CD4-positive, alpha-beta T cell treated with Interleukin-21 for 1 hour (primary cell): ENCODE data around the gene RPL5.
A peak's percentile ranks its signal among the peaks of the same experiment; 100 is the strongest.

Experiments used
- DNase-seq: peaks from one replicate; pipeline ENCODE4 v3.0.0-alpha.2; 2020

Gene RPL5

DNA sequence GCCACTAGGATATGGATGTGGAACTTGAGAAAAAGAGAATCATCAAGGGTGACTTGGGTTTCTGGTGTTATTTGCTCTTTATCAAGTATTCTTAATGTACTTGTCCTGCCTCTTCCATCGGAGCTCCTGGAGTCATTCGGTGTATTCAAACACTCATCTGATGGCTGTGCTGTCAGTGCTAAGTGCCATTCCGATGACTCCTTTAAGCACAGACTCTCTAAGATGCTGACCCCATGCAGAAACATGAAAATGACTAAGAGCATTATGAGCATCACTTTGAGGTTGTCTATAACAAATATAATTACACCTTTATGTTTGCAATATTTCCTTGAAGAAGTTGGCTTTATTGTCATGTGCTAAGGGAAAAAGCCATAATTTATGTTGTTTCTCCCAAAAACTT lies 11.3 kb upstream of the RPL5 start:
- no peak for DNase-seq

DNA sequence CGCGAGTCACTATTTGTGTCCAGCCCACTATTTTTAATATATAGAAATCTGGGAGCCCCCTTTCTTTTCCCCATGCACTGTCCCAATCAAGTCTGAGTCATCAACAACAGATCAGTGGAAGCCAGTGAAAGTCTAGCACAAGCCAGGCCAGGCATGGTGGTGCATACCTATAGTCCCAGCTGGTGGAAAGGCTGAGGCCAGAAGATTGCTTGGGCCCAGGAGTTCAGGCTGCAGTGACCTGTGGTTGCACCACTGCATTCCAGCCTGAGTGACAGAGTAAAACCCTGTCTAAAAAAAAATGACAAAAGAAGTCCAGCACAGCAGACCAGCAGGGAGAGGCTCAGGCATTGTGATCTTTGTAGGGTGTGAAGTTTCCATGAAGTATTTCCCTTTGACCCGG lies 9.0 kb upstream of the RPL5 start:
- DNase-seq, result no peak

DNA sequence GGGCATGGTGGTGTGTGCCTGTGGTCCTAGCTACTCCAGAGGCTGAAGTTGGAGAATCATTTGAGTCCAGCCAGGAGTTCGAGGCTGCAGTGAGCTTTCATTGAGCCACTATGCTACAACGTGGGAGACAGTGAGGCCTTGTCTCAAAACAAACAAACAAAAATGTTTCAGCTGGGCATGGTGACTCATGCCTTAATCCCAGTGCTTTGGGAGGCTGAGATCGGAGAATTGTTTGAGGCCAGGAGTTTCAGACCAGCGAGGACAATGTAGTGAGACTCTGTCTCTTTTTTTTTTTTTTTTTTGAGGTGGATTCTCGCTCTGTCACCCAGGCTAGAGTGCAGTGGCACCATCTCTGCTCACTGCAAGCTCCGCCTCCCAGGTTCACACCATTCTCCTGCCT lies 5.0 kb upstream of the RPL5 start:
- DNase-seq, result no peak

DNA sequence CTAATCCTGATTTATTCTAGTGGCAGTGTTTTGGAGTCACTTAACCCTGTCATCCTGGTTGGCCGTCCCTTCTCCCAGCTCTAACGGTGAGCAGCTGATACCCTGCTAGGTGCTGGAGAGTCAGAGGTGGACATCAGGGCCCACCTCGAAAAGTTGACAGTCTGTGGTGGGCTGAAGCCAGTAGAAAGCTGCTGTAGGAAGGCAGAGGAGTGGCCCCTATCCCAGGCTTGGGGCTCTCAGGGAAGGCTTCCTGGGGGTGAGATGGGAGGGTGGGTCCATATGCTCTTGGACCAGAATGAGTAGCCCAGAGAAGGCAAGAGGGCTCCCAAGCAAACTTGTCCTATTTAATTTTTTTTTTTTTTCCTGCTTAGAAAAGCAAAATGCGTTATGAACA lies 475 bp upstream of the RPL5 start:
- DNase-seq, result no peak

- DNase-seq, result peak; percentile 17
Measured at GRCh38 chr1:92832537-92833114, 786 bp downstream of the RPL5 start.

DNA sequence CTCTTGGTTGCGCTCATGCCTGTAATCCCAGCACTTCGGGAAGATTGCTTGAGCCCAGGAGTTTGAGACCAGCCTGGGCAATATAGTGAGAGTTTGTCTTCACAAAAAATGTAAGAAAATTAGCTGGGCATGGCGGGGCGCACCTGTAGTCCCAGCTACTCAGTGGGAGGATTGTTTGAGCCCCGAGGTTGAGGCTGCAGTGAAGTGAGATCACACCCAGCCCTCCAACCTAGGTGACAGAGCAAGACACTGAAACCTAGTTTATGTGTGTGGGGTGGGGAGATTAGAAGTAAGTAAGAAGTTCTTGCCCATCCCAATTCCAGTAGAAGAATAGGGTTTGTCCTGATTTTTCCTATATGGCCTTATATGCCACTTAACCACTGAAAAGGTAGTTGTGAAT lies 2.0 kb downstream of the RPL5 start:
- DNase-seq, result peak; percentile 23

- no peak for DNase-seq
Measured at GRCh38 chr1:92834617-92835016, 2.8 kb downstream of the RPL5 start.

DNA sequence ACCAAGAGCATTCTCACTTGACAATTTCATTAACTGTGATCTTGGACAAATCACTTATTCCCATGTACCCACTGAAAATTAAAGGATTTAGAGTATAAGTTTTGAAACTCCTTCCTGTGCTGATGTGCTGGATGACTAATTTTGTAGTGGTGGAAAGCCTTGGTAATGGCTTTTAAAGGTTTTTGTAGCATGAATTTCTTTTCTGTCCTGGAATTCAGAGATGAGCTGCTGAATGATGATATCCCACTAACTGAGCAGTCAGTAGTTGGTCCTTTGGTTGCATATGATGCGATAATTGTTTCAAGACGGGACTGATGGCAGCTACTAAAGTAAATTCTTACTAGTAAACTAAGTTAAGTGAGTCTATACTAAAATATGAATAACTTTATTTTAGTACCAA lies 5.2 kb downstream of the RPL5 start:
- no peak for DNase-seq

GRCh38 chr1:92838519-92838918 lies 6.7 kb downstream of the RPL5 start:
- no peak for DNase-seq

DNA sequence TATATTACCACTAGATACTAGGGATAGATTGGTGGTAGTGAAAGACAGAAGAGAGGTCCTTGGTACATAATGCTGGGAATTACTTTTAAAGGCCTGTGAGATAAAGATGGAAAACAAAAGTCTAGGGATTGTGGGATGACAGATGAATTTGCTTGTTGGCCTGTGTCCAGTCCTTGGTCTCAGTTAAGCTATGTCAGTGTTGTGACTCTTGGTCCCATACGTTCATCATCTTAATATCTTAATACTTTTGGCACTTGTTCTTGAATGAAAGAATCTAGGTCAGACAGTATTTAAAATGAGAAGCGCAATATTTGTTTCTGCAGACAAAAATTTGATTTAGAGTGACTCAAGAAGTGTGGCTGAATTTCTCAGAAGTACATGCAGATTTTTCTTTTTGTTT lies 7.6 kb downstream of the RPL5 start:
- no peak for DNase-seq

- DNase-seq, result no peak
Measured at GRCh38 chr1:92840600-92840999, 8.8 kb downstream of the RPL5 start.

- DNase-seq, result no peak
Measured at GRCh38 chr1:92842082-92843045, 10.5 kb downstream of the RPL5 start.

- DNase-seq, result no peak
Measured at GRCh38 chr1:92843046-92843423, 11.2 kb downstream of the RPL5 start.

DNA sequence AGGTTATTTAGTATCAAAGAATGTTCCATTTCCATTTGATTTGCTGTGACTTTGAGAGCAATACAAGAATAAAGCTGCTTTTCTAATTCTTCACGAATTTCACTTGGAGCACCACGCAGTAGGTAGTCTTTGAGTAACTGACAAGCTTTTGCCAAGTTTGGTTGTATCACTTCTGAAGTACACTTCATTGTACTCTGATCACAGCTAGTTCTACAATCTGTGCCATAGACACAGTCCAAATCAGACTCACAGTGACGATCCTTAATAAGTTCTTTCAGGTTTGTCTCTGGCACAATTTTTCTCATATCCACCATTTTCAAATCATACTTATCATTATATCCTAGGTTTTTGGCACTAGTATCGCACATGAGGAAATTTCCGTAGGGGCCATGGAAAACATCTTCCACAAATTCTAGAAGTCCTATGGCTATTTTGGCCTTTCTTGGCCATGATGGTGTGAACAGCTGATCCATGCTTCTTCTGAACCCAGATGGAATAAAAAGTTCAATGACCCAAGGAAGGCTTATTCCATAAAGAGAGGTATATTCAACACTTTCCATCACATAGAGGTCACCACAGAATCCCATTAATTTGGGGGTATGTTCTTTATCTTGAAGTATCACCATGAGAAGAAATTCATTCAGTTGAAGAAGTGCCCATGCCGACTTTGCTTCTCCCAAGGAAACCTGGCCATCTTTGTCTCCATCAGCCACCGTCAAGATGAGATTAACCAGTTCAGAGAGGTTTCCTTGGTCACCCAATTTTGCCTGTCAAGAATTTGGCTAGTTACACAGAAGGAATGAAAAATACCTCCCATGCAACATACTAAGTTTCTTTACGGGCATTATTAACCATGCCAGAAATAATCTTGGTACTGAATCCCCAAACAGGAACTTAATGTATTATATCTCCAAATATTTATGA lies 11.9 kb downstream of the RPL5 start:
- DNase-seq, result no peak

- DNase-seq, result no peak
Measured at GRCh38 chr1:92844439-92844838, 12.6 kb downstream of the RPL5 start.

GRCh38 chr1:92845908-92846307 lies 14.1 kb downstream of the RPL5 start:
- DNase-seq, result no peak

DNA sequence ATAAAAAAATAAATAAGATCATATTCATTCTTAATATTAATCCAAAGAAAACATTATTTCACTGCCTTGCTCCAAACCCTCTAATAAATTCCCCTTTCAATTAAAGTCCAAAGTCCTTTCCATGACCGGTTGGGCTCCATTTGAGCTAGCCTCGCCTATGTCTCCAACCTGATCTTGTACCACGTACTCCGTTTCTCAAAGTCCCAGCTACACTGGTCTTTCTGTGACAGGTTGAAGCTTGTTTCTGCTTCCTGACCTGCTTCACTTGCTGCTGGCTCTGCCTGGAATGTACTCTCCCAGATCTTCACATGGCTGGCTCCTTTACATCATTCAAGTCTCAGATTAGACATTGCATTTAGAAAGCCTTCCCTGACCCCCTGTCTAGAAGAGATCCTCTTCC lies 16.4 kb downstream of the RPL5 start:
- DNase-seq, result no peak

DNA sequence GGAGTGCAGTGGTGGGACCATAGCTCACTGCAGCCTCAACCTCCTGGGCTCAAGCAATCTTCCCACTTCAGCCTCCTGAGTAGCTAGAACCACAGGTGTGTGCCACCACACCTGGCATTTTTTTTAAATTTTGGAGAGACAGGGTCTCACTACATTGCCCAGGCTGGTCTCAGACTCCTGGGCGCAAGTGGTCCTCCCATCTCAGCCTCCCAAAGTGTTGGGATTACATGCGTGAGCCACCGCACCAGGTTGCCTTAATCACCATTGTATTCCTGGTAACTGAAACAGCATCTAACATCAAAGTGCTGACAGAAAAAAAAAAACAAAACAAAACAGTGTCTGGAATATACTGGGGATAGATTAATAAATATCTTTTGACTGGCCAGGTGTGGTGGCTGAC lies 18.2 kb downstream of the RPL5 start:
- DNase-seq, result no peak

DNA sequence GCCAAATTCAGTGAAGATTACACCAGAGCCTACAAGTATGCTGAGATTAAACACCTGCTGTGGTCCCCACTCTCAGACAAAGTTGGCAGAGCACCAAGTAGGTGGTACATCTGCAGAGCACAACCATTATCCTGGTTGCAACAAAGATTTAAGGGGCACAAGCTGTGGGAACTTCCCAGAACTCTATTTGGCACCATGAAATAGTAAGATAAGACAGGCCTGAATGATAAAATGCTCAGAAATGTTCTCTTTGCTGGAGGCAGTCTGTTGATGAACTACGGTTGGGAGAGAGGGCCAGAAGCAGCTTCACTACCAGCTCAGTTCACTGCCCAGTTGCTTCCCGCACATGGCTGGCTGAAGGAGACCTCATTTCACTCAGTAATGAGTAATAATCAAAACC lies 19.9 kb downstream of the RPL5 start:
- DNase-seq, result no peak

DNA sequence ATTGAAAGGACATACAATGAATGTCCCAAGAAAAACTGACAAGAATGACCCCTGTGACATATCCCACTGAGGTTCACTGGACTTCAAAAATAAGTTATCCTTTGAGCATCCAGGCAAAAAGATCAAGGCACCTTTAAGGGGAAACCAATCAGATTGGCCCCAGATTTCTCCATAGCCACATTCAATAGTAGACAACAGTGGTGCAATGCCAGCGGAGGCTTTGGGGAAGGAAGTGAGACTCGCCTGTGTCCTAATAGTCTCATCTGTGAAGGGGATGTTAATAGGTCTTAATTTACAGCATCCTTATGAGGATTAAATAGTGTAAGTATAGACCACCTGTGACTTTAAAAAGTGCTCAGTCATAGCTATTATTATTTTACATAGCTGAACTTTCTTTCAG lies 21.5 kb downstream of the RPL5 start:
- no peak for DNase-seq

- DNase-seq, result no peak
Measured at GRCh38 chr1:92854101-92854785, 22.4 kb downstream of the RPL5 start.

DNA sequence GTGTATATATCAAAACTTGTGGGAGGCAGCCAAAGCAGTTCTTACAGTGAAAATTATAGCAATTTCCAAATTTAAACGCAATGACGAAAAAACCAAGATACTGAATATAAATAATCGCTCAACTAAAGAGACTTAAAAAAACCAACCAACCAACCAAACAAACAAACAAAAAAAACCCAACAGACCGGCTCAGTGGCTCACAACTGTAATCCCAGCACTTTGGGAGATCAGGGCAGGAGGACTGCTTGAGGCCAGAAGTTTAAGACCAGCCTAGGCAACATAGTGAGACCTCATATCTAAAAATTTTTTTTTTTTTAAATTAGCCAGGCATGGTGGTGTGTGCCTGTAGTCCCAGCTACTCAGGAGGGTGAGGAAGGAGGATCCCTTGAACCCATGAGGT lies 23.4 kb downstream of the RPL5 start:
- no peak for DNase-seq

GRCh38 chr1:92857817-92858216 lies 26.0 kb downstream of the RPL5 start:
- DNase-seq, result no peak
